DOHH2 (cell line): ENCODE data around the gene ANO10.

ENCODE experiments used
- CTCF ChIP-seq: fragments of 200-600 bp; sonication (generic); IDR thresholded peaks from one replicate; pipeline ENCODE4 v1.5.1; 2014; ENCODE audit warnings: antibody characterized with exemption, mild to moderate bottlenecking, low read depth, low read length; ENCODE audit not compliant: poor library complexity, severe bottlenecking
- EZH2phosphoT487 ChIP-seq: fragments of 200-600 bp; sonication (generic); IDR thresholded peaks from 2 replicates; pipeline ENCODE4 v1.6.1; 2017; ENCODE audit warnings: borderline replicate concordance, mild to moderate bottlenecking, antibody characterized with exemption, low read length, moderate library complexity, mixed read lengths

DNA sequence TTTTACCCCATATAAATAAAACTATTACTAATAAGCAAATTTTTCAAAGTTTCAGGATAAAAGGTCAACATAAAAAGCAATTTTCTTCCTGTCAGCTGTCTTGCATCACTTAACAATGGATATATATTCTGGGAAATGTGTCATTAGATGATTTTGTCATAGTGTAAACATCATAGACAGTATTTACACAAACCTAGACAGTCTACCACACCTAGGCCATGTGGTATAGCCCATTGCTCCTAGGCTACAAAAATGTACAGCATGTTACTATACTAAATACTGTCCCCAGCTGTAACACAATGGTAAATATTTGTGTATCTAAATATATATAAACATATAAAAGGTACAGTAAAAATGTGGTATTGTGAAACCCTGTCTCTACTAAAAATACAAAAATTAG lies 156.7 kb downstream of the ANO10 start:
- no peak for TF ChIP-seq CTCF
- no peak for TF ChIP-seq EZH2phosphoT487
